SK-N-SH (cell line): ENCODE measurements around the gene NRSN1. TPM values are rescaled to one million over a fixed set of nuclear protein-coding genes. Genes with fewer than 3 reads are reported as not detected.

Experiments
- CTCF ChIA-PET: fragments of 300-600, 350-600 bp; formaldehyde crosslinking; extraction: SDS; loops from one replicate; lab custom pipeline; 2021; lab: Yijun Ruan, JAX
- POLR2A ChIA-PET: fragments of 350-600 bp; sonication (Branson Sonifier 250); formaldehyde crosslinking; extraction: SDS; loops from one replicate; lab custom pipeline; 2020; ENCODE audit warnings: antibody characterized with exemption, inconsistent platforms; lab: Yijun Ruan, JAX
- DNase-seq: peaks from one replicate; pipeline ENCODE4 v3.0.0; 2012
- H2AFZ ChIP-seq: fragments of 200-600 bp; sonication (generic); 2 replicates; pipeline ENCODE4 v1.8.1; 2016; ENCODE audit warnings: antibody characterized with exemption, mild to moderate bottlenecking, low read depth
- H3F3A ChIP-seq: fragments of 200-600 bp; sonication (generic); replicated peaks from 2 replicates; pipeline ENCODE3; 2016; ENCODE audit warnings: antibody characterized with exemption, mild to moderate bottlenecking; ENCODE audit not compliant: insufficient read depth
- H3K27ac ChIP-seq, 2 experiments: fragments of 200-500 bp in 1 of 2; fragments of 200-600 bp in 1 of 2; sonication (Bioruptor generic) in 1 of 2; sonication (generic), shearing (Covaris generic) in 1 of 2; 2 replicates each; pipeline versions ENCODE4 v1.5.1 to v1.6.1; 2014 to 2016; ENCODE audit warnings: low read depth in 2 of 2, inconsistent platforms in 1 of 2, low read length in 1 of 2, mild to moderate bottlenecking in 1 of 2, mixed read lengths in 1 of 2
- H3K27me3 ChIP-seq: fragments of 200-600 bp; sonication (generic), shearing (Covaris generic); 2 replicates; pipeline ENCODE4 v1.6.1; 2016; ENCODE audit warnings: mixed run types; ENCODE audit not compliant: insufficient read depth
- H3K36me3 ChIP-seq, 2 experiments: fragments of 200-500 bp in 1 of 2; fragments of 200-600 bp in 1 of 2; sonication (Bioruptor generic) in 1 of 2; sonication (generic) in 1 of 2; replicated peaks in 1 of 2; 2 replicates each; pipeline versions ENCODE3 to v1.5.1; 2014 to 2016; ENCODE audit warnings: low read length in 1 of 2, mild to moderate bottlenecking in 1 of 2; ENCODE audit not compliant: insufficient read depth in 2 of 2, control insufficient read depth in 1 of 2
- H3K4me1 ChIP-seq, 2 experiments: fragments of 200-500 bp in 1 of 2; fragments of 200-600 bp in 1 of 2; sonication (Bioruptor generic) in 1 of 2; sonication (generic), shearing (Covaris generic) in 1 of 2; 2 replicates each; pipeline versions ENCODE4 v1.5.1 to v1.6.1; 2014 to 2016; ENCODE audit warnings: low read depth in 1 of 2, low read length in 1 of 2, mixed run types in 1 of 2; ENCODE audit not compliant: insufficient read depth in 2 of 2, control insufficient read depth in 1 of 2
- H3K4me2 ChIP-seq: fragments of 200-600 bp; sonication (generic), shearing (Covaris generic); 2 replicates; pipeline ENCODE4 v1.6.1; 2017; ENCODE audit warnings: mixed run types
- H3K4me3 ChIP-seq, 2 experiments: fragments of 200-500 bp in 1 of 2; fragments of 200-600 bp in 1 of 2; sonication (Bioruptor generic) in 1 of 2; sonication (generic), shearing (Covaris generic) in 1 of 2; 2 replicates each; pipeline versions ENCODE4 v1.5.1 to v1.8.1; 2014 to 2016; ENCODE audit warnings: low read depth in 2 of 2, inconsistent platforms in 1 of 2, low read length in 1 of 2, mild to moderate bottlenecking in 1 of 2, mixed read lengths in 1 of 2, moderate library complexity in 1 of 2
- H3K79me2 ChIP-seq: fragments of 200-600 bp; sonication (generic); 2 replicates; pipeline ENCODE4 v1.8.1; 2017; ENCODE audit warnings: mild to moderate bottlenecking; ENCODE audit not compliant: insufficient read depth
- H3K9ac ChIP-seq: fragments of 200-600 bp; sonication (generic); 2 replicates; pipeline ENCODE4 v1.6.1; 2017; ENCODE audit warnings: mixed run types
- H3K9me2 ChIP-seq: fragments of 200-600 bp; sonication (generic); 2 replicates; pipeline ENCODE4 v1.6.1; 2017; ENCODE audit warnings: mixed run types
- H3K9me3 ChIP-seq: fragments of 200-600 bp; sonication (generic); 2 replicates; pipeline ENCODE4 v1.6.1; 2017; ENCODE audit warnings: mixed run types, mild to moderate bottlenecking, moderate library complexity
- H4K20me1 ChIP-seq: fragments of 200-600 bp; sonication (generic); 2 replicates; pipeline ENCODE4 v1.6.1; 2017; ENCODE audit warnings: mild to moderate bottlenecking, mixed run types; ENCODE audit not compliant: insufficient read depth
- ELF1 ChIP-seq: IDR thresholded peaks from 2 replicates; pipeline ENCODE4 v1.4.0; 2012
- FOSL2 ChIP-seq: IDR thresholded peaks from 2 replicates; pipeline ENCODE4 v1.4.0; 2012; ENCODE audit warnings: low read depth, mild to moderate bottlenecking, moderate library complexity, borderline replicate concordance
- FOXJ3 ChIP-seq: sonication (generic); formaldehyde crosslinking; IDR thresholded peaks from 2 replicates; pipeline ENCODE4 v1.5.1; 2020; ENCODE audit warnings: mild to moderate bottlenecking, missing genetic modification reagents
- GABPA ChIP-seq: IDR thresholded peaks from 2 replicates; pipeline ENCODE4 v1.4.0; 2012; ENCODE audit warnings: low read depth, mild to moderate bottlenecking
- IRF3 ChIP-seq: fragments of 150-350 bp; IDR thresholded peaks from 2 replicates; pipeline ENCODE4 v1.6.1; 2016; ENCODE audit warnings: mild to moderate bottlenecking, low read depth, low read length
- NRF1 ChIP-seq: IDR thresholded peaks from 2 replicates; pipeline ENCODE4 v1.6.1; 2012; ENCODE audit warnings: low read depth, mild to moderate bottlenecking, low read length
- PBX3 ChIP-seq: IDR thresholded peaks from 2 replicates; pipeline ENCODE4; 2012
- RAD21 ChIP-seq: IDR thresholded peaks from 2 replicates; pipeline ENCODE4 v1.6.1; 2012; ENCODE audit warnings: mild to moderate bottlenecking, low read length
- RCOR1 ChIP-seq: fragments of 150-350 bp; IDR thresholded peaks from 2 replicates; pipeline ENCODE4 v1.6.1; 2017; ENCODE audit warnings: antibody characterized with exemption, low read length
- RFX5 ChIP-seq: IDR thresholded peaks from 2 replicates; pipeline ENCODE4 v1.6.1; 2012; ENCODE audit warnings: mild to moderate bottlenecking, improper control_type of control experiment, low read length
- SIN3A ChIP-seq: IDR thresholded peaks from 2 replicates; pipeline ENCODE4 v1.6.1; 2012; ENCODE audit warnings: low read depth, mild to moderate bottlenecking, low read length, moderate library complexity, borderline replicate concordance
- TAF1 ChIP-seq: IDR thresholded peaks from 2 replicates; pipeline ENCODE4 v1.6.1; 2012; ENCODE audit warnings: low read depth, mild to moderate bottlenecking, low read length, moderate library complexity, borderline replicate concordance
- YY1 ChIP-seq: IDR thresholded peaks from 2 replicates; pipeline ENCODE4 v1.4.0; 2012; ENCODE audit warnings: low read depth, mild to moderate bottlenecking
- ZBTB33 ChIP-seq: IDR thresholded peaks from 2 replicates; pipeline ENCODE4 v1.4.0; 2012; ENCODE audit warnings: low read depth, borderline replicate concordance
- WGBS: methylation state at CpG from one replicate; pipeline ENCODE4 v1.1.6; 2017; ENCODE audit warnings: low lambda C conversion rate; 5-methylcytosine and 5-hydroxymethylcytosine counted together
- polyA plus RNA-seq, 3 experiments: library from polyadenylated mRNA; depleted of rRNA; stranded (reverse); fragments of >200 nt; gene quantifications; 2 replicates each; pipeline ENCODE4 v1.2.3, GENCODE V29; 2012
- TF ChIP-seq, protein P1 (sequence below): IDR thresholded peaks from 2 replicates; pipeline ENCODE4 v1.4.0; 2012; ENCODE audit warnings: low read depth, borderline replicate concordance

The NRSN1 gene
- polyA plus RNA-seq, 1 of the 3 experiments (the other 2 are of a cell fraction) = 0.02 TPM

- Histone ChIP-seq H3K4me1 (peaks cover 0 to 3% of the 10 kb centered on the region in 2 experiments; a peak in 2 of 4 replicates), H2AFZ (no peak overlapping the region), H3K4me3 (no peak overlapping the region), H3K9ac (no peak overlapping the region), H3K36me3 (peaks cover 0 to 2% of the 10 kb centered on the region in 2 experiments), H3K9me2 (no peaks in the 10 kb centered on the region), H3K27ac (no peak overlapping the region), H3F3A (no peaks in the 10 kb centered on the region), H3K9me3 (no peaks in the 10 kb centered on the region), H4K20me1 (no peaks in the 10 kb centered on the region), H3K79me2 (no peaks in the 10 kb centered on the region), H3K27me3 (no peaks in the 10 kb centered on the region), H3K4me2 (no peak overlapping the region)
- ChIA-PET CTCF (no interaction called here), POLR2A (no interaction called here)
- TF ChIP-seq RFX5 = no peak
- 19% methylated on average over 2 of the region's 2 CpGs for WGBS
- no peak for DNase-seq
Measured at GRCh38 chr6:24131751-24132150, 5.7 kb downstream of the NRSN1 start.

- no peak overlapping the region for H3K4me2 ChIP-seq
- no peaks in the 10 kb centered on the region for H3K36me3 ChIP-seq
- H3F3A ChIP-seq = no peaks in the 10 kb centered on the region
- H3K4me1 ChIP-seq = no peaks in the 10 kb centered on the region
- no peaks in the 10 kb centered on the region for H3K27me3 ChIP-seq
- no peaks in the 10 kb centered on the region for H3K9me2 ChIP-seq
- WGBS = 22% methylated on average over 2 of the region's 2 CpGs
- POLR2A ChIA-PET = no interaction called here
- no peak for TF ChIP-seq TAF1
- no peak for TF ChIP-seq RCOR1
- no peak for TF ChIP-seq SIN3A
- TF ChIP-seq FOSL2 = no peak
- TF ChIP-seq ELF1 = no peak
- no peak for TF ChIP-seq RAD21
- no peak for TF ChIP-seq IRF3
- TF ChIP-seq YY1 = no peak
- no peak for TF ChIP-seq NRF1
- no peak for TF ChIP-seq ZBTB33
- TF ChIP-seq, protein P1, sequence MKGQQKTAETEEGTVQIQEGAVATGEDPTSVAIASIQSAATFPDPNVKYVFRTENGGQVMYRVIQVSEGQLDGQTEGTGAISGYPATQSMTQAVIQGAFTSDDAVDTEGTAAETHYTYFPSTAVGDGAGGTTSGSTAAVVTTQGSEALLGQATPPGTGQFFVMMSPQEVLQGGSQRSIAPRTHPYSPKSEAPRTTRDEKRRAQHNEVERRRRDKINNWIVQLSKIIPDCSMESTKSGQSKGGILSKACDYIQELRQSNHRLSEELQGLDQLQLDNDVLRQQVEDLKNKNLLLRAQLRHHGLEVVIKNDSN = no peak
- no peak for TF ChIP-seq FOXJ3 (CRISPR knock-in tag)
- TF ChIP-seq GABPA = no peak
- no peak for TF ChIP-seq PBX3
- no peak overlapping the region for H2AFZ ChIP-seq
- H3K4me3 ChIP-seq = no peak overlapping the region
- no peak overlapping the region for H3K27ac ChIP-seq
- CTCF ChIA-PET = no interaction called here
- H3K79me2 ChIP-seq = no peaks in the 10 kb centered on the region
- no peaks in the 10 kb centered on the region for H3K9me3 ChIP-seq
- H4K20me1 ChIP-seq = no peaks in the 10 kb centered on the region
- H3K9ac ChIP-seq = no peak overlapping the region
- peak; percentile 15 for DNase-seq
Measured at GRCh38 chr6:24139080-24139479, 13.1 kb downstream of the NRSN1 start.
